ENCODE measurements around the gene CELF1. TPM values are rescaled to one million over a fixed set of nuclear protein-coding genes. Genes with fewer than 3 reads are reported as not detected.

CELF1 gene
- total and polyA plus RNA-seq, 3 donors from 2014 or later, result 74.3 to 208 (median 193) TPM

GRCh38 chr11:47512701-47513100 lies 40.2 kb downstream of the CELF1 start:
- H3K27me3 ChIP-seq, result no peaks in the 10 kb centered on the region
- H3K36me3 ChIP-seq (ENCODE audit: low read depth, missing control alignments), result no peaks in the 10 kb centered on the region
- no peak overlapping the region for H3K27ac ChIP-seq
- intact Hi-C loops (cut with DNase I; ENCODE audit: low total_unique reads), result no loop called here
- 42 to 43% methylated on average over 2 of the region's 2 CpGs for WGBS, 2 donors
- DNase-seq, result no peak
- H3K4me1 ChIP-seq, result peaks cover 39% of the 10 kb centered on the region
- no peak overlapping the region for H3K4me3 ChIP-seq
- H3K9me3 ChIP-seq, result no peaks in the 10 kb centered on the region
- TF ChIP-seq POLR2A (IDR thresholded peaks at IDR 0.05) (no peak), CTCF (IDR thresholded peaks at IDR 0.05) (no peak)

DNA sequence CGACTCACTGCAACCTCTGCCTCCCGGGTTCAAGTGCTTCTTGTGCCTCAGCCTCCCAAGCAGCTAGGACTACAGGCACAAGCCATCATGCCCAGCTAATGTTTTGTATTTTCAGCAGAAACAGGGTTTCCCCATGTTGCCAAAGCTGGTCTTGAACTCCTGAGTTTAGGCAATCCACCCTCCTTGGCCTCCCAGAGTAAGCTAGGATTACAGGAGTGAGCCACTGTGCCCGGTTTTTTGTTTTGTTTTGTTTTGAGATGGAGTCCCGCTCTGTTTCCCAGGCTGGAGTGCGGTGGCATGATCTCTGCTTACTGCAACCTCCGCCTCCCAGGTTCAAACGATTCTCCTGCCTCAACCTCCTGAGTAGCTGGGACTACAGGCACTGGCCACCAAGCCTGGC lies 41.0 kb downstream of the CELF1 start:
- 75 to 82% methylated on average over 7 of the region's 7 CpGs for WGBS, 2 donors
- no peak for DNase-seq
- no peaks in the 10 kb centered on the region for H3K27me3 ChIP-seq
- H3K4me1 ChIP-seq, result peaks cover 46% of the 10 kb centered on the region
- H3K9me3 ChIP-seq, result no peaks in the 10 kb centered on the region
- no peaks in the 10 kb centered on the region for H3K36me3 ChIP-seq (ENCODE audit: low read depth, missing control alignments)
- H3K27ac ChIP-seq, result no peak overlapping the region
- H3K4me3 ChIP-seq, result no peak overlapping the region
- TF ChIP-seq POLR2A (IDR thresholded peaks at IDR 0.05), result no peak
- TF ChIP-seq CTCF (IDR thresholded peaks at IDR 0.05), result no peak
- intact Hi-C loops (cut with DNase I; ENCODE audit: low total_unique reads), result no loop called here

DNA sequence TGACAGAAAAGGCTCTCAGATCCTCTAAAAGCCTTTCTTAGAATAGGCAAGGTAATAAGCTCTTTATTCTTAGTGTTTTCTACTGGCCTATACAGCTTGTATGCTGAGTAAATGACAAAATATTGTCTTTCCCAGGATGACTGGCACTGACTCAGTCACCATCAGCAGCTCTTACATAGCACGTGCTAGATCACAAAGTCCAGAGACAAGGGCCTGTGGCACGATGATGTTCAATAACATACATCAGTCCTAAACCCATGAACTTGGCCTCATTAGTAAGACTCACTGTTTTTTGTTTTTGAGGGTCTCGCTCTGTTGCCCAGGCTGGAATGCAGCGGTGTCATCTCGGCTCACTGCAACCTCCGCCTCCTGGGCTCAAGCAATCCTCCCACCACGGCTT lies 42.7 kb downstream of the CELF1 start:
- 88 to 92% methylated on average over 7 of the region's 7 CpGs for WGBS, 2 donors
- TF ChIP-seq CTCF (IDR thresholded peaks at IDR 0.05), result no peak
- no peak for TF ChIP-seq POLR2A (IDR thresholded peaks at IDR 0.05)
- no peak for DNase-seq
- no peak overlapping the region for H3K4me3 ChIP-seq
- no peaks in the 10 kb centered on the region for H3K27me3 ChIP-seq
- H3K9me3 ChIP-seq, result no peaks in the 10 kb centered on the region
- H3K36me3 ChIP-seq (ENCODE audit: low read depth, missing control alignments), result no peaks in the 10 kb centered on the region
- H3K4me1 ChIP-seq, result peaks cover 51% of the 10 kb centered on the region
- H3K27ac ChIP-seq, result no peak overlapping the region
- intact Hi-C loops (cut with DNase I; ENCODE audit: low total_unique reads), result no loop called here

GRCh38 chr11:47509077-47509536 lies 43.8 kb downstream of the CELF1 start:
- WGBS, 2 donors, result 39 to 45% methylated on average over 4 of the region's 4 CpGs
- Histone ChIP-seq H3K9me3 (no peaks in the 10 kb centered on the region), H3K27me3 (no peaks in the 10 kb centered on the region), H3K27ac (peak overlapping the region in 1 of 2 donors; percentile 48), H3K4me3 (no peak overlapping the region), H3K4me1 (peaks cover 43% of the 10 kb centered on the region), H3K36me3 (ENCODE audit: low read depth, missing control alignments) (no peaks in the 10 kb centered on the region)
- DNase-seq, result no peak
- no peak for TF ChIP-seq CTCF (IDR thresholded peaks at IDR 0.05)
- no peak for TF ChIP-seq POLR2A (IDR thresholded peaks at IDR 0.05)
- intact Hi-C loops (cut with DNase I; ENCODE audit: low total_unique reads), result no loop called here

- Histone ChIP-seq H3K27me3 (no peaks in the 10 kb centered on the region), H3K36me3 (ENCODE audit: low read depth, missing control alignments) (no peaks in the 10 kb centered on the region), H3K9me3 (no peaks in the 10 kb centered on the region), H3K4me3 (no peak overlapping the region), H3K27ac (no peak overlapping the region), H3K4me1 (peaks cover 43% of the 10 kb centered on the region)
- no peak for DNase-seq
- intact Hi-C loops (cut with DNase I; ENCODE audit: low total_unique reads), result no loop called here
- TF ChIP-seq CTCF (IDR thresholded peaks at IDR 0.05), result no peak
- TF ChIP-seq POLR2A (IDR thresholded peaks at IDR 0.05), result no peak
- 85 to 88% methylated on average over 8 of the region's 8 CpGs for WGBS, 2 donors
These were observed 44.5 kb downstream of the CELF1 start for GRCh38 chr11:47508240-47508957.
